Right kidney (tissue), 9 donors: Measurements from ENCODE around the gene TMEM178B.
A peak's percentile ranks its signal among the peaks of the same experiment; 100 is the strongest.
"Not testable (repeated sequence)": the region's sequence is repeated elsewhere in the genome, so short reads cannot be mapped to it uniquely, and the experiment has no call there.

Experiments used
- DNase-seq: peaks from one replicate; pipeline ENCODE4 v3.0.0-alpha.2; 2016
- long read RNA-seq, 8 donors: transcript quantifications; one replicate each; lab custom pipeline, GENCODE V29; 2026

TMEM178B gene
- long read RNA-seq, donor 1 = 0 reads
- long read RNA-seq, donor 2 = 0 reads
- long read RNA-seq, donor 3 = 0 reads
- long read RNA-seq, donor 4 = 0 reads
- long read RNA-seq, donor 5 = 0 reads
- long read RNA-seq, donor 6 = 0 reads
- long read RNA-seq, donor 7 = 0 reads
- long read RNA-seq, donor 8, partial matches to known transcripts = 0 of 1 reads
- long read RNA-seq, donor 8, other reads (novel, unspliced or antisense) = 0 of 1 reads

DNA sequence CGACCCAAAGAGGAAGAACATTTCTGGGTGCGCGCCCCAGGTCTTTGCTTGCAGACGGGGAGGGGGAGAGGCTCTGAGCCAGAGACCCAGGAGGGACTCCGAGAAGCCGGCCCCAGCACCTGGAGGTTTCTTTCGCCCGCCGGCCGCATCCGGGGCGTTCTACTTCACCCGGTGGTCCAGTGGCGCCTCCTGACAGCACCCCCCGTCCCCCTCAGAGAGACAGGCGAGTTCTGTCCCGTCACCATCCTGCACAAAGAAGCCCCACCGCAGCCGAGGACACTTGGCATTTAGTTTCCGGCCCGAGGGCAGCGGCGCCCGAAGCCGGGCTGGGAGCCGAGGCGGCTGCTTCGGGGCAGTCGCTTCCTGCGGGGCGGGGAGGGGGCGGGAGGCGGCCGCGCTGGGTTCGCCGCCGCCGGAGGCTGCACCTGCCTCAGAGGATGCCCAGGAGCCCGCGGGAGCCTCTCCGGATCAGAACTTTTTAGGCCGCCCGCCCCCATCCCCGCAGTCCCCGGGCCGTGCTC, at the start of gene TMEM178B:
TMEM178B (plus strand) TSS at position 424 of the 521 bp plus-strand sequence.
- no peak for DNase-seq

DNA sequence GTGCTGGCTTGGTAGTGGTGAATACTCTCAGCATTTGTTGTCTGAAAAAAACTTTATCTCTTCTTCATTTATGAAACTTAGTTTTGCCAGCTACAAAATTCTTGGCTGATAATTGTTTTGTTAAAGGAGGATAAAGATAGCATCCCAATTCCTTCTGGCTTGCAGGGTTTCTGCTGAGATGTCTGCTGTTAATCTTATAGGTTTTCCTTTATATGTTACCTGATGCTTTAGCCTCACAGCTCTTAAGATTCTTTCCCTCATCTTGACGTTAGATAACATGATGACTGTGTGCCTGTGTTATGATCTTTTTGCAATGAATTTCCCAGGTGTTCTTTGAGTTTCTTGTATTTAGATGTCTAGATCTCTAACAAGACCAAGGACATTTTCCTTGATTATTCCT, 49.2 kb upstream of the TMEM178B start:
- DNase-seq = no peak

DNA sequence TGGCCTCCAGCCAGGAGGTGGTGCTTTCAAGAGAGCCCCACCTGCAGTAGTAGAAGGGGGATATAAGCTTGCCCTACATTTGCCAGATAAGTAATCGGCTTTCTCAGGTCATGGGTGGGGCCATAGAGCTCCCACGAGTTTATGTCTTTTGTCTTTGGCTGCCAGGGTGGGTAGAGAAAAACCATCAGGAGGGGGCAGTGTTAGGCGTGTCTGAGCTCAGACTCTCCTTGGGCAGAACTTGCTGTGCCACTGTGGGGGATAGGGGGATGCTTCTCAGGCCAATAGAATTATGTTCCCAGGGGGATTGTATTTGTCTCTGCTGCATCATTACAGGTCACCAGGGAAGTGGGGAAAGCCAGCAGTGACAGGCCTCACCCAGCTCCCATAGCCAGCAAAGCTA, 46.8 kb upstream of the TMEM178B start:
- DNase-seq = no peak

DNA sequence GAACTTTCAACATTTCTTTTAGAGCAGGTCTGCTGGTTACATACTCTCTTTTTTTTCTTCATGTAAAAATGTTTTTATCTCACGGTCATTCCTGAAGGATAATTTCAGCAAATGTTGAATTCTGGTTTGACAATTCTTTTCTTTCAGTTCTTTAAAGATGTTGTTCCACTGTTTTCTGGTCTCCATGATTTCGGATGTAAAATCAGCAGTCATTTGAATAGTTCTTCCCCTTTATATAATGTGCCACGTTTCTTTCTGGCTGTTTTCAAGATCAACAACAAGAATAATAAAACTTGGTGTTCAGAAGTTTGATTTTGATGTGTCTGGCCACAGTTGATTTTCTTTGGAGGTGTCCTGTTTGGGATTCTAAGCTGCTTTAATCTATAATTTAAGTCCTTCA, 45.1 kb upstream of the TMEM178B start:
- DNase-seq = no peak

DNA sequence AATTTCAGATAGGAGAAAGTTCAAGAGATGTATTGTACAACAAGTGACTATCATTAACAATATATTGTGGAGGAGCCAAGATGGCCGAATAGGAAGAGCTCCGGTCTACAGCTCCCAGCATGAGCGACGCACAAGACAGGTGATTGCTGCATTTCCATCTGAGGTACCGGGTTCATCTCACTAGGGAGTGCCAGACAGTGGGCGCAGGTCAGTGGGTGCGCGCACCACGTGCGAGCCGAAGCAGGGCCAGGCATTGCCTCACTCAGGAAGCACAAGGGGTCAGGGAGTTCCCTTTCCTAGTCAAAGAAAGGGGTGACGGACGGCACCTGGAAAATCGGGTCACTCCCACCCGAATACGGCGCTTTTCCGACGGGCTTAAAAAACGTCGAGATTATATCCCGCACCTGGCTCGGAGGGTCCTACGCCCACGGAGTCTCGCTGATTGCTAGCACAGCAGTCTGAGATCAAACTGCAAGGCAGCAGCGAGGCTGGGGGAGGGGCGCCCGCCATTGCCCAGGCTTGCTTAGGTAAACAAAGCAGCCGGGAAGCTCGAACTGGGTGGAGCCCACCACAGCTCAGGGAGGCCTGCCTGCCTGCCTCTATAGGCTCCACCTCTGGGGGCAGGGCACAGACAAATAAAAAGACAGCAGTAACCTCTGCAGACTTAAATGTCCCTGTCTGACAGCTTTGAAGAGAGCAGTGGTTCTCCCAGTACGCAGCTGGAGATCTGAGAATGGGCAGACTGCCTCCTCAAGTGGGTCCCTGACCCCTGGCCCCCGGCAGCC, 41.1 kb upstream of the TMEM178B start:
- DNase-seq = not testable (repeated sequence)

DNA sequence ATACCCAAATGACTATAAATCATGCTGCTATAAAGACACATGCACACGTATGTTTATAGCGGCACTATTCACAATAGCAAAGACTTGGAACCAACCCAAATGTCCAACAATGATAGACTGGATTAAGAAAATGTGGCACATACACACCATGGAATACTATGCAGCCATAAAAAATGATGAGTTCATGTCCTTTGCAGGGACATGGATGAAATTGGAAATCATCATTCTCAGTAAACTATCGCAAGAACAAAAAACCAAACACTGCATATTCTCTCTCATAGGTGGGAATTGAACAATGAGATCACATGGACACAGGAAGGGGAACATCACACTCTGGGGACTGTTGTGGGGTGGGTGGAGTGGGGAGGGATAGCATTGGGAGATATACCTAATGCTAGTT, 35.8 kb upstream of the TMEM178B start:
- DNase-seq = not testable (repeated sequence)

DNA sequence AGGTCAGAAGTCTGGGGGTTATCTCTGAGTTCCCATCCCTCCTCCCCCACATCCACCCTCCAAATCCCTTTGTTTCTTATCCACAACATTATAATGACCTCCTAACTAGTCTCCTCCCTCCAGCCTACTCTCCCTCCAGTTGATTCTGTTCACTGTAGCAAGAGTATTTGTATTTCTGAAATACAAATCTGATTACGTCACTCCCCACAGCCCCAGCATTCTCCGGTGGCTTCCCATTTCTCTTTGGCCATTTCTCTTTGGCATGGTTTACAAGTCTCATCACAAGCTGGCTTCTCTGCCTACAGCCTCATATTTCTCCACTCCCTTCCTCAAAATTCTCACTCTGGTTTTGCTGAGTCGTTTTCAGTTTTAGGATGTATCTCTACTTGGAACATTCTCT, 34.5 kb upstream of the TMEM178B start:
- no peak for DNase-seq

DNA sequence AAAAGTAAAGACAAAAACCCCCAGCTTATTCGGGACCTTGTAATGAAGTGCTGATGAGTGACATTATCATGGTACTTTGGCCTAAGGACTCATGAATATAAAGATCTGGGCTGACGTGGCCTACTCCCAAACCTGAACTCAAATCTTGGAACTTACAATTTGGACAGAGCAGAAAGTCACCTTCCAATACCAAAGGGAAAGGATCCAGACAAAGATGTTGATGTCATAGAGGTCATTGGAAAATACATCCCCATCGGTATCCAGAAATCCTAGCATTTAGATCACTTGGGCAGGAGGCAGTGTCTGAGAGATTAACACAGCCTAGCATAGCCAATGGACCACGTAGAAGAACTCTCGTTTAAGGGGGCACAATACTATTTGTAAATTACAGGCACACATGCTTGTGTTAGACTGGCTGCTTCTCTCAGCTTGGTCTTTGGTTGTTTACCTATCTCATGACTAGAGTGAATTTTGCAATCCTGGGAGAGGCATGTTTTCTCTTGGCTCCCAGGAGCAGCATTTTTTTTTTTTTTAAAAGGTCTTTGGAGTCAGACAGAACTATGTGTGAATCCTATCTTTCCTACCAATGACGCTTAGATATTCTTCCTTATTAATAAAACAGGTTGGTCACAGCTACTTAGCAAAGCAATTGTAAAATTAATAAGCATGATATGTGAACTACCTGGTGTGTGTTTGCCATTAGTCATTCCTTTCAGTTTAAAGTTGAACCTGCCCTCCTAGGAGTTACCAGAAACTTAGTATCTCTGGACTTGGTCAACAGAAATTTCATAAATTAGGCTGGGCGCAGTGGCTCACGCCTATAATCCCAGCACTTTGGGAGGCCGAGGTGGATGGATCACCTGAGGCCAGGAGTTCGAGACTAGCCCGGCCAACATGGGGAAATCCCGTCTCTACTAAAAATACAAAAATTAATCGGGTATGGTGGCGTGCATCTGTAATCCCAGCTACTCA, 31.4 kb upstream of the TMEM178B start:
- no peak for DNase-seq

DNA sequence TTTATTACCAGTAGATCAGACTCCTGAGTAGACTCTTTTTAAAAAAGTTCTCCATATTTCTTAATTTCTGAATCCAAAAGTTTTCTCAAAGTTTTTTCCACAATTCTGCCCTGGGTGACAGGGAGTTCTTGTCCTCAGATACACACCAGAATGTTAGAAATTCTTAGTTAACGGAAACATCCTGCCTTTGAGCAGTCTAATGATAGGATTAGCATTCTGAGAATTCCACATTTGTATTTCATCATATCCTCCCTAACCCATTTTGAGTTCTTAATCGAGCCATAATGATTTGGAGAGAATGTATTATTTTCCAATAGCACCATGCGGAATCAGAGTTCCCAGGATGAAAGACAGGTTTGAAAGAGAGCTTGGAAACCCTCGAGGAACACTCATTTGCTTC, 30.2 kb upstream of the TMEM178B start:
- no peak for DNase-seq

DNA sequence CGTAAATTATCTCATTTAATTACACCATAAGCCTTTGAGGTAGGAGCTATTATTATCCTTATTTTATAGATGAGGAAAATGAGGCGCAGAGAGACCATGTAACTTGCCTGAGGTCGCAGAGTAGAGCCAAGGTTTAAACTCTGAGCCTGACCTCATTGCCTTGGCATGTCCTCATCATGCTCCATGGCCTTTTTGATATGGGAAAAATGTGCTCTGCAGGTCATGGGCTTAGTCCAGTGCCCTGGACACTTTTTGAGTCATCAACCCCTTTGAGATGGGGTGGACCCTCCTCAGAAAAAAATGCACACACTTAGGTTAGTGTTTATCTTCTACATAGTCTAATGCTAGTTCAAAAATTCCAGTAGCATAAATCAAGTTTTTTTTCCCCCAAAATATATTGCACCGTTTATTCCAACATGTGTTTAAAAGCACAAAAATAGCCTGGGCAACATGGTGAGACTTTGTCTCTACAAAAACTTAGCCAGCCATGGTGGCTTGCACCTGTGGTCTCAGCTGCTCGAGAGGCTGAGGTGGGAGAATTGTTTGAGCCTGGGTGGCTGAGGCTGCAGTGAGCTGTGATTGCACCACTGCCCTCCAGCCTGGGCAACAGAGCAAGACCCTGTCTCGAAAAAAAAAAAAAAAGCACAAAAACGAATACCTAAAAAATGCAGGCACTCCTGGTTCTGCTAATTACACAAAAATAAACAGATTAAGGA, 28.6 kb upstream of the TMEM178B start:
- DNase-seq = no peak

DNA sequence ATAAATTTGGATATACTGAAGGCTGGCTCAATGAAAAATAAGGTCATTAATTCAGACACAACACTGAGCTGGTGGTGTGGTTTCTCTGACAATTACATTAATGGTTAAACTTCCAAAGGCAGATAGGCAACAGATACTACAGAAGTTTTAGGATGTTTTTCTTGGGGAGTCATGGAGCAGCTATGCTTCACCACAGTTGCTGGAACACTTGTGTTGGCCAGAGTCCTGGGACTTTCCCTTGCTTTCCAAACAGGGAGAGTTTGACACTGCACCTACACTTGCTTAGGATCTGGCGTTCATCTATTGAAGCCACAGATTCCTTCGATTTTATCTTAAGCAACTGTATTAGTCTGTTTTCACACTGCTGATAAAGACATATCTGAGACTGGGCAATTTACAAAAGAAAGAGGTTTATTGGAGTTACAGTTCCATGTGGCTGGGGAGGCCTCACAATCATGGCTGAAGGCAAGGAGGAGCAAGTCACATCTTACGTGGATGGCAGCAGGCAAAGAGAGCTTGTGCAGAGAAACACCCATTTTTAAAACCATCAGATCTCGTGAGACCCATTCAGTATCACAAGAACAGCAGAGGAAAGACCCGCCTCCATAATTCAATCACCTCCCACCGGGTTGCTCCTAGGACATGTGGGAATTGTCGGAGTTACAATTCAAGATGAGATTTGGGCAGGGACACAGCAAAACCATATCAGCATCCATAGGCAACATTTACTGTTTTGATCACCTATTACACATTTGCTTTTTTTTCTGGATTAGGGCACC, 27.8 kb upstream of the TMEM178B start:
- no peak for DNase-seq

DNA sequence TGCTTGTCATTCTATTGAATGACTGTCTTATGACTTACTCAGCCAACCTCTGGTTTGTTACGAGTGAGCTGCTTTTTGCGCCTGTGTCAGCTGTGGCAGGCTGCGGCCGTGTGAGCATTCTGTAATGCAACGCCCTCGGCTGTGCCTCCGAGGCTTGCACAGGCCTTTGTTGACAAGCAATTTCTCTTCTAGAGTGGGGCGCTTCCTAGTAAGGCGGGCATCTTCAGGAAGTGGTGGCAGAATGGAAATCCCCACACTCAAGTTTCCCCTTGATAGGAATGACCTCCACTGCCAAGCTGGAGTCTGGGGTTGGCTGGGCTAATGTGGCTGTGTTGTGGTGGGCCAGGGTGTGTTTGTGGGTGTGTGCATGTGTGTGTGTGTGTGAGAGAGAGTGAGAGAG, 20.2 kb upstream of the TMEM178B start:
- DNase-seq = no peak

DNA sequence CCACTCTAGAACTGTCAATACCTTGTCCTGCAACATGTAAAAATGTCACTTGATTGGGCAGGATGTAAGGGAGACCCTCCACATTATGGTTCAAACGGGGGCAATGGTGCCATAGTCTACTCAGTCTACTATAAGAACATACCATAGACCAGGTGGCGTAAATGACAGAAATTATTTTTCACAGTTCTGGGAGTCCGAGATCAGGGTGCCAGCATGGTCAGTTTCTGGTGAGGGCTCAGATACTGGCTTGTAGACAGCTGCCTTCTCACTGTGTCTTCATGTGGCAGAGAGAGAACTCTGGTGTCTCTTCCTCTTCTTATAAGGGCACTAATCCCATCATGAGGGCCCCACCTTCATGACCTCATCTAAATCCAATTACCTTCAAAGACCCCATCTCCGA, 18.7 kb upstream of the TMEM178B start:
- DNase-seq = no peak

DNA sequence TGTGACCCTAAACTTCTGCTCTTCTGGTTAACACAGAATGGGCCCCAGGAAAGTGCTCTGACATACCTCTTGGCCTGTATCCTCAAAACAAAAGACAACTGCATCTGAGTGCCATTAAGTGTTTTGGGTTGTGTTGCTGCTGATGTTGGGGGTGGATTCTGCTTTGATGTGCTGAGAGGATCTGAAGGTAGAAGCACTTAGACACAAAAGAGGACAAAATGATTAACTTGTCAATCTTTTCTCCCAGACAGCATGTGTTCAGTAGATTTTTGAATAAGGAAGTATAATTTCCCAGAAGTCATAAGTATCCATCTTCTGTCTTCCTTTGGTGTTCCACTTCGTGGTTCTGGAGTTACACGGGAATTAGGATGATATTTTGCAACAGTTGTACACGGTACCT, 16.1 kb upstream of the TMEM178B start:
- no peak for DNase-seq

DNA sequence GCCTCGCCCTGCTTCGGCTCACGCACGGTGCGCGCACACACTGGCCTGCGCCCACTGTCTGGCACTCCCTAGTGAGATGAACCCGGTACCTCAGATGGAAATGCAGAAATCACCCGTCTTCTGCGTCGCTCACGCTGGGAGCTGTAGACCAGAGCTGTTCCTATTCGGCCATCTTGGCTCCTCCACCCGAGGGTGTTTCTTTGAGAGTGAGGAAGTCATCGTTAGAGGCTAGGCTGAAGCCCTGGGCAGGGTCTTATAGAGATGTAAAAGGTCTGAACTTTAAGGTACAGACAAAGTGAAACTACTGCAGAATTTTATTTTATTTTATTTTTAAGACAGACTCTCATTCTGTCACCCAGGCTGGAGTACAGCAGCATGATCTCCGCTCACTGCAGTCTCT, 6.0 kb upstream of the TMEM178B start:
- DNase-seq = not testable (repeated sequence)

DNA sequence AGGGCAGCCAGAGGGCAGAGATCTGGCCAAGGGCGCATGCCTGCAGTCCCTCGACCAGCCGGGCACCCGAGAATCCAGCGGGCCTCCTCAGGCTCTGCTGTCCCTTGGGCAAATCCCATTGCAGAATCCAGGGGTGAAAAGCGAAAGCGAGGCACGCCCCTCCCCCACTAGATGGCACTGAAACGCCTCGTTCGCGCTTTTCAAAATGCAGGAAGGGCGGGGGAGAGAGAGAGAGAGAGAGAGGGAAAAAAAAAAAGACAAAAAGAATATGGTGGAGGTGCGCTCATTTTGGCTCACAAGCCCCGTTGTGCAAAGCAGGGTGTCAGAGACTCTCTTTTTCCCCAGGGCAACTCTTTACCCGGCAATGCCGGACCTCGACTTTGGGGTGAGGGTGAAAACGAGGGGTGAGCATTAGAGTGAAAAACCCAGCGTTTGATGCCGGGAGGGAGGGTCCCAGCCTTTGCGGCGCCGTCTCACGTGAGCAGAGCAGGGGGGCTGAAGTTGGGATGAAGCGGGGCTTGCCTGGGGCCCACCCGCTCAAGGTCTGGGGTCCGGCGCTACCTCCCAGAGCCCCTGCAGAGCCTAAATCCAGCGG, 2.5 kb upstream of the TMEM178B start:
- DNase-seq = peak; percentile 29

DNA sequence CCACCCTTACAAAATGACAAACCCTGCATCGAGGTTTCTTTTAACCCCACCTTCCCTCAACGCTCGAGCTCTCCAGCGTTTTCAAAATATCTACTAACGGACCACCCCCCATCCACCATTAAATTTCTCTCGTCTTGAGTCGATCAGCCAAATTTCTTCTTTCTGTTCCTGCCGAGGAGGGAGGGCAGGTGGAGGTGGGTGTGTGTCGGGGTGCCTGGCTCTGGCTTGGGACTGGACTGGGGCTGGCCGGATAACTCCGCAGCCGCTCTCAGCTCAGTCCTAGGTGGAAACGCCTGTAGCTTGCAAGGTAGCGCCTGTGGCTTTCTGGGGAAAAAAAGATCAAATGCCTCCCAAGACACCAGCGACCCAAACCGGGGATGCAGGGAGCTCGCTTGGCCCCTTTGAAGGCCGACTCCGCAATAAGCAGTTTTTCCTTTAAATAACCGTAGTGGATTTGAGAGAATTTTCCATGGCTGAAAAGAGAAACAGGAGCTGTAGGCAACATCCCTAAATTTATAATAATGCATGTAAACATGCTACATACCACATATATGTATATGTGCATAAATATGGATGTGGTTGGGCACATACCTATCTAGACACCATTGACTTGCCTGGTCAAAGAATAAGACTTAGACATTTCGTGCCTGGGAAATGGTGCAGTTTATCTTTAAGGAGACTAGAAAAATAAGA, 1.9 kb upstream of the TMEM178B start:
- DNase-seq = peak; percentile 25

DNA sequence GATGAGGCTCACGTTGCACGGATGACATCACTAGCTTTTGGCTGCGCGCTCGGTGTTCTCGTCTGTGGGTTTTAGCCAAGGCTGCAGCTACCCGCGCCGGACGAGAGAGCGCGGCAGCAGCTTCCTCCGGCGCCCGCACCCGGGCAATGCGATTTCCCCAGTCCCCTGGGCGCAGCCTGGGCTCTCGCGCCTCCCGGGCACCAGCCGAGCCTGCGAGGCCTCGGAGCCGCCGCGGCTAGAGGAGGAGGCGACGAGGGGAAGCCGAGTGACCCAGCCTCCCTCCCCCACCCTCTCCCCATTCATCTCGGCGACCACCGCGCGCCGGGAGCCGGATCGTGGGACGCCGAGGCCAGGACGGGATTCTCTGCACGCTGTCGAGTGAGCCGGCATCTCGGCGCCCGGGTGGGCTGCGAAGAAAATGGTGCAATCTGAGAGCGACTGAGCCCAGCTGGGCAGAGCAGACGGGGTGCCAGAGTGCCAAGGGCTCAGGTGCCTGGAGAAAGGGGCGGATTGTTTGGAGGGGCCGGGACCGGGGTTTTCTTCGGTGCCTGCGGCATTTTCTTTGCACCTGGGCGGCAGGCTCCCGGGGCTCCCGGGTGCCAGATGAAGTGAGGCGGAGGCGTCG, 1.2 kb upstream of the TMEM178B start:
- peak; percentile 62 for DNase-seq

DNA sequence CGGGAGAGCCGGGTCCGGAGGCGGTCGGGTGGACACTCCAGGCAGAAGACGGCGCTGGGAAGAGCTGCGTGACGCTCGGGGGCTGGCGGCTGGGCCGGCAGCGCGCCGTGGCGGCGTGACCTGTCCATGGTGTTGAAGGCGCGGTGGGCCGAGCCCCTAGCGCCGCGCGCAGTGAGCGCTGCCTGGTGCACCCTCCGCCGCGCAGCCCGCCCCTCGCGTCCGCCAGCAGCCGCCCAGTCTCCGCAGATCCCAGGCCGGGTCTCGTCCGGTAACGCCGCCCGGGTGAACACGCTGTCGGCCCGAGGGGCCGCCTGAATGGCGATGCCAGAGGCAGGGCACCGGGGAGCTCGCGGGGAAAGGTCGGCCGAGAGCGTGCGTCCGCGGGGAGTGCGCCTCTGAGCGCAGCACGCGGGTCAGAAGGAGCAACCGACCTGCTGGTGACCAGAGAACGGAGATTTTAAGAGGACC, 657 bp upstream of the TMEM178B start:
- peak; percentile 77 for DNase-seq
